ENCODE measurements around the gene PTPRN2.

- TF ChIP-seq CTCF (IDR thresholded peaks at IDR 0.05) = no peak
- TF ChIP-seq REST (IDR thresholded peaks at IDR 0.05; ENCODE audit: insufficient read depth in 1 of 2, low read depth in 2 of 2, low read length in 1 of 2) = no peak
- no peak for TF ChIP-seq POLR2AphosphoS5 (IDR thresholded peaks at IDR 0.05; ENCODE audit: low read depth, low read length)
- no peak for TF ChIP-seq SIN3A (IDR thresholded peaks at IDR 0.05; ENCODE audit: borderline replicate concordance, insufficient read depth, low read depth, low read length)
These were observed 872.3 kb downstream of the PTPRN2 start for GRCh38 chr7:157715071-157715937.
